ENCODE measurements around the gene TRIM45.

TRIM45 gene

DNA sequence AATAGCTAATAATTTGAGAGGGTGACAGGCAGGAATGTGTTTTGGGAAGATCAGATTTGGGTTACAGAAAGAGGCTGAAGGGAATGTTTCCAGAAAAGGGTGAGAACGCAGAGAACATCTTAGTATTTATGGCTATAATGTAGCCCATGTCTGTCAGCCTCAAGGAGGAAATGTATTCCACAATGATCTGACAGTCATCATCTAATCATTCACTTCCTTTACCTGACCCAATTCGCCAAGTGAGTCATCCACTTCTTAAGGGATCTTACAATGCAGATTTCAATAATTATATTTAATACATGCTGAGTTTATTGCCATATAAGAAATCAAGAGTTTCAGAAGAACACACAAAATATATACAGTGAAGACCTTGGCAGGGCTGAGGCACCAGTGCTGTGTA lies 10.8 kb downstream of the TRIM45 start:
- Histone ChIP-seq H3K9me3 (ENCODE audit: control insufficient read depth, insufficient read depth, low read depth, low read length) (no peaks in the 10 kb centered on the region), H3K36me3 (ENCODE audit: control insufficient read depth in 2 of 2, insufficient read depth in 1 of 2, low read length in 2 of 2) (peaks cover 0 to 77% of the 10 kb centered on the region in 2 experiments; a peak in 2 of 3 replicates), H3K4me1 (ENCODE audit: control insufficient read depth, insufficient read depth, low read length) (no peaks in the 10 kb centered on the region), H3K27ac (ENCODE audit: extremely low read depth, low read depth, low read length) (no peak overlapping the region), H3K4me3 (ENCODE audit: low read depth, low read length) (no peak overlapping the region)
- POLR2A ChIA-PET: interaction anchor here (0.6 kb wide), 1 partner anchor 9 kb away, joined by 3 read pairs; no protein-coding TSS in a partner anchor
- CTCF ChIA-PET: interaction anchor here (0.6 to 1.2 kb wide), 4 partner anchors 18 to 421 kb away, joined by 3 to 5 read pairs (median 4); no protein-coding TSS in a partner anchor
- TF ChIP-seq ZNF521 (tag by site-specific recombination; IDR thresholded peaks at IDR 0.05): no peak
- TF ChIP-seq, protein P1, sequence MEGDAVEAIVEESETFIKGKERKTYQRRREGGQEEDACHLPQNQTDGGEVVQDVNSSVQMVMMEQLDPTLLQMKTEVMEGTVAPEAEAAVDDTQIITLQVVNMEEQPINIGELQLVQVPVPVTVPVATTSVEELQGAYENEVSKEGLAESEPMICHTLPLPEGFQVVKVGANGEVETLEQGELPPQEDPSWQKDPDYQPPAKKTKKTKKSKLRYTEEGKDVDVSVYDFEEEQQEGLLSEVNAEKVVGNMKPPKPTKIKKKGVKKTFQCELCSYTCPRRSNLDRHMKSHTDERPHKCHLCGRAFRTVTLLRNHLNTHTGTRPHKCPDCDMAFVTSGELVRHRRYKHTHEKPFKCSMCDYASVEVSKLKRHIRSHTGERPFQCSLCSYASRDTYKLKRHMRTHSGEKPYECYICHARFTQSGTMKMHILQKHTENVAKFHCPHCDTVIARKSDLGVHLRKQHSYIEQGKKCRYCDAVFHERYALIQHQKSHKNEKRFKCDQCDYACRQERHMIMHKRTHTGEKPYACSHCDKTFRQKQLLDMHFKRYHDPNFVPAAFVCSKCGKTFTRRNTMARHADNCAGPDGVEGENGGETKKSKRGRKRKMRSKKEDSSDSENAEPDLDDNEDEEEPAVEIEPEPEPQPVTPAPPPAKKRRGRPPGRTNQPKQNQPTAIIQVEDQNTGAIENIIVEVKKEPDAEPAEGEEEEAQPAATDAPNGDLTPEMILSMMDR (tag by site-specific recombination; IDR thresholded peaks at IDR 0.05): no peak
- TF ChIP-seq, protein P2, sequence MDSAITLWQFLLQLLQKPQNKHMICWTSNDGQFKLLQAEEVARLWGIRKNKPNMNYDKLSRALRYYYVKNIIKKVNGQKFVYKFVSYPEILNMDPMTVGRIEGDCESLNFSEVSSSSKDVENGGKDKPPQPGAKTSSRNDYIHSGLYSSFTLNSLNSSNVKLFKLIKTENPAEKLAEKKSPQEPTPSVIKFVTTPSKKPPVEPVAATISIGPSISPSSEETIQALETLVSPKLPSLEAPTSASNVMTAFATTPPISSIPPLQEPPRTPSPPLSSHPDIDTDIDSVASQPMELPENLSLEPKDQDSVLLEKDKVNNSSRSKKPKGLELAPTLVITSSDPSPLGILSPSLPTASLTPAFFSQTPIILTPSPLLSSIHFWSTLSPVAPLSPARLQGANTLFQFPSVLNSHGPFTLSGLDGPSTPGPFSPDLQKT (IDR thresholded peaks at IDR 0.05; ENCODE audit: borderline replicate concordance, low read depth, low read length): no peak
- no peak for TF ChIP-seq REPIN1 (tag by site-specific recombination; IDR thresholded peaks at IDR 0.05; ENCODE audit: low read depth)
- TF ChIP-seq SALL2 (tag by site-specific recombination; IDR thresholded peaks at IDR 0.05; ENCODE audit: borderline replicate concordance): no peak
- TF ChIP-seq, protein P3, sequence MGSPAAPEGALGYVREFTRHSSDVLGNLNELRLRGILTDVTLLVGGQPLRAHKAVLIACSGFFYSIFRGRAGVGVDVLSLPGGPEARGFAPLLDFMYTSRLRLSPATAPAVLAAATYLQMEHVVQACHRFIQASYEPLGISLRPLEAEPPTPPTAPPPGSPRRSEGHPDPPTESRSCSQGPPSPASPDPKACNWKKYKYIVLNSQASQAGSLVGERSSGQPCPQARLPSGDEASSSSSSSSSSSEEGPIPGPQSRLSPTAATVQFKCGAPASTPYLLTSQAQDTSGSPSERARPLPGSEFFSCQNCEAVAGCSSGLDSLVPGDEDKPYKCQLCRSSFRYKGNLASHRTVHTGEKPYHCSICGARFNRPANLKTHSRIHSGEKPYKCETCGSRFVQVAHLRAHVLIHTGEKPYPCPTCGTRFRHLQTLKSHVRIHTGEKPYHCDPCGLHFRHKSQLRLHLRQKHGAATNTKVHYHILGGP (tag by site-specific recombination; IDR thresholded peaks at IDR 0.05): no peak
- TF ChIP-seq, protein P4, sequence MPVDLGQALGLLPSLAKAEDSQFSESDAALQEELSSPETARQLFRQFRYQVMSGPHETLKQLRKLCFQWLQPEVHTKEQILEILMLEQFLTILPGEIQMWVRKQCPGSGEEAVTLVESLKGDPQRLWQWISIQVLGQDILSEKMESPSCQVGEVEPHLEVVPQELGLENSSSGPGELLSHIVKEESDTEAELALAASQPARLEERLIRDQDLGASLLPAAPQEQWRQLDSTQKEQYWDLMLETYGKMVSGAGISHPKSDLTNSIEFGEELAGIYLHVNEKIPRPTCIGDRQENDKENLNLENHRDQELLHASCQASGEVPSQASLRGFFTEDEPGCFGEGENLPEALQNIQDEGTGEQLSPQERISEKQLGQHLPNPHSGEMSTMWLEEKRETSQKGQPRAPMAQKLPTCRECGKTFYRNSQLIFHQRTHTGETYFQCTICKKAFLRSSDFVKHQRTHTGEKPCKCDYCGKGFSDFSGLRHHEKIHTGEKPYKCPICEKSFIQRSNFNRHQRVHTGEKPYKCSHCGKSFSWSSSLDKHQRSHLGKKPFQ (tag by site-specific recombination; IDR thresholded peaks at IDR 0.05): no peak
- no peak for TF ChIP-seq ZNF677 (tag by site-specific recombination; IDR thresholded peaks at IDR 0.05)
- no peak for TF ChIP-seq ZNF157 (tag by site-specific recombination; IDR thresholded peaks at IDR 0.05)
- TF ChIP-seq, protein P5, sequence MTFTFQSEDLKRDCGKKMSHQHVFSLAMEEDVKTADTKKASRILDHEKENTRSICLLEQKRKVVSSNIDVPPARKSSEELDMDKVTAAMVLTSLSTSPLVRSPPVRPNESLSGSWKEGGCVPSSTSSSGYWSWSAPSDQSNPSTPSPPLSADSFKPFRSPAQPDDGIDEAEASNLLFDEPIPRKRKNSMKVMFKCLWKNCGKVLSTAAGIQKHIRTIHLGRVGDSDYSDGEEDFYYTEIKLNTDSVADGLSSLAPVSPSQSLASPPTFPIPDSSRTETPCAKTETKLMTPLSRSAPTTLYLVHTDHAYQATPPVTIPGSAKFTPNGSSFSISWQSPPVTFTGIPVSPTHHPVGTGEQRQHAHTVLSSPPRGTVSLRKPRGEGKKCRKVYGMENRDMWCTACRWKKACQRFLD (tag by site-specific recombination; IDR thresholded peaks at IDR 0.05): no peak

DNA sequence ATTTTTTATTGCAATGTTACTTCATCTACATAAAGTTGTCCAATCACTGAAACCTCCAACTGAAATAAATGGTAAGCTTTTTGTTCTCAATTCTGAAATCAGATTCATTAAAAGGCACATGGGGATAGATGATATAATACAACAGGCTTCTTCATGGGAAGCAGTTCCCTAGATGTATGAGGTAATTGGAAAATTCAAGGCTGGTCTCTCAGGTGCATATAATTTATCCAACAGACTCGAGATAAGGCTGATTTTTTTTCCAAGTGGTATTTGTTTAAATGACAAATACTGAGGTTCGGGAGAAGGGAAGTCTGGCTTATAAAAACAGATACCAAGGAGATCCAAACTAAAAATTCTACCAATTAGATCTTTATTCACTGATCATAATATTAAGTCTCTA lies 14.2 kb downstream of the TRIM45 start:
- H3K9me3 ChIP-seq (ENCODE audit: control insufficient read depth, insufficient read depth, low read depth, low read length): no peaks in the 10 kb centered on the region
- H3K27ac ChIP-seq (ENCODE audit: extremely low read depth, low read depth, low read length): no peak overlapping the region
- H3K4me1 ChIP-seq (ENCODE audit: control insufficient read depth, insufficient read depth, low read length): no peaks in the 10 kb centered on the region
- POLR2A ChIA-PET: no interaction called here
- CTCF ChIA-PET: interaction anchor here (0.6 to 1.5 kb wide), 4 partner anchors 9 to 342 kb away, joined by 3 to 4 read pairs (median 3); no protein-coding TSS in a partner anchor
- peaks cover 0 to 73% of the 10 kb centered on the region in 2 experiments; a peak in 2 of 3 replicates for H3K36me3 ChIP-seq (ENCODE audit: control insufficient read depth in 2 of 2, insufficient read depth in 1 of 2, low read length in 2 of 2)
- no peak overlapping the region for H3K4me3 ChIP-seq (ENCODE audit: low read depth, low read length)
- TF ChIP-seq, protein P6, sequence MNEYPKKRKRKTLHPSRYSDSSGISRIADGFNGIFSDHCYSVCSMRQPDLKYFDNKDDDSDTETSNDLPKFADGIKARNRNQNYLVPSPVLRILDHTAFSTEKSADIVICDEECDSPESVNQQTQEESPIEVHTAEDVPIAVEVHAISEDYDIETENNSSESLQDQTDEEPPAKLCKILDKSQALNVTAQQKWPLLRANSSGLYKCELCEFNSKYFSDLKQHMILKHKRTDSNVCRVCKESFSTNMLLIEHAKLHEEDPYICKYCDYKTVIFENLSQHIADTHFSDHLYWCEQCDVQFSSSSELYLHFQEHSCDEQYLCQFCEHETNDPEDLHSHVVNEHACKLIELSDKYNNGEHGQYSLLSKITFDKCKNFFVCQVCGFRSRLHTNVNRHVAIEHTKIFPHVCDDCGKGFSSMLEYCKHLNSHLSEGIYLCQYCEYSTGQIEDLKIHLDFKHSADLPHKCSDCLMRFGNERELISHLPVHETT (tag by site-specific recombination; IDR thresholded peaks at IDR 0.05): no peak
- TF ChIP-seq MYNN (tag by site-specific recombination; IDR thresholded peaks at IDR 0.05; ENCODE audit: borderline replicate concordance): no peak
- TF ChIP-seq ZNF146 (tag by site-specific recombination; IDR thresholded peaks at IDR 0.05): no peak
- no peak for TF ChIP-seq ZNF274 (IDR thresholded peaks at IDR 0.05; ENCODE audit: low read length)
- no peak for TF ChIP-seq ZNF274 (tag by site-specific recombination; IDR thresholded peaks at IDR 0.05; ENCODE audit: borderline replicate concordance)
- TF ChIP-seq, protein P7, sequence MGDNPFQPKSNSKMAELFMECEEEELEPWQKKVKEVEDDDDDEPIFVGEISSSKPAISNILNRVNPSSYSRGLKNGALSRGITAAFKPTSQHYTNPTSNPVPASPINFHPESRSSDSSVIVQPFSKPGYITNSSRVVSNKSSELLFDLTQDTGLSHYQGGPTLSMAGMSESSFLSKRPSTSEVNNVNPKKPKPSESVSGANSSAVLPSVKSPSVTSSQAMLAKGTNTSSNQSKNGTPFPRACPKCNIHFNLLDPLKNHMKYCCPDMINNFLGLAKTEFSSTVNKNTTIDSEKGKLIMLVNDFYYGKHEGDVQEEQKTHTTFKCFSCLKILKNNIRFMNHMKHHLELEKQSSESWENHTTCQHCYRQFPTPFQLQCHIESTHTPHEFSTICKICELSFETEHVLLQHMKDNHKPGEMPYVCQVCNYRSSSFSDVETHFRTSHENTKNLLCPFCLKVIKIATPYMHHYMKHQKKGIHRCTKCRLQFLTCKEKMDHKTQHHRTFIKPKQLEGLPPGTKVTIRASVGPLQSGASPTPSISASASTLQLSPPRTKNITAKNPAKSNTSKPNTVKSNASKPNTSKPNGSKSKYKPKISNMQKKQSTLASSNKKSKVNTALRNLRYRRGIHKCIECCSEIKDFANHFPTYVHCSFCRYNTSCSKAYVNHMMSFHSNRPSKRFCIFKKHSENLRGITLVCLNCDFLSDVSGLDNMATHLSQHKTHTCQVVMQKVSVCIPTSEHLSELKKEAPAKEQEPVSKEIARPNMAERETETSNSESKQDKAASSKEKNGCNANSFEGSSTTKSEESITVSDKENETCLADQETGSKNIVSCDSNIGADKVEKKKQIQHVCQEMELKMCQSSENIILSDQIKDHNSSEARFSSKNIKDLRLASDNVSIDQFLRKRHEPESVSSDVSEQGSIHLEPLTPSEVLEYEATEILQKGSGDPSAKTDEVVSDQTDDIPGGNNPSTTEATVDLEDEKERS (tag by site-specific recombination; IDR thresholded peaks at IDR 0.05): no peak
- TF ChIP-seq ZNF610 (tag by site-specific recombination; IDR thresholded peaks at IDR 0.05; ENCODE audit: borderline replicate concordance): no peak
- TF ChIP-seq ZNF843 (tag by site-specific recombination; IDR thresholded peaks at IDR 0.05): no peak
- TF ChIP-seq, protein P8, sequence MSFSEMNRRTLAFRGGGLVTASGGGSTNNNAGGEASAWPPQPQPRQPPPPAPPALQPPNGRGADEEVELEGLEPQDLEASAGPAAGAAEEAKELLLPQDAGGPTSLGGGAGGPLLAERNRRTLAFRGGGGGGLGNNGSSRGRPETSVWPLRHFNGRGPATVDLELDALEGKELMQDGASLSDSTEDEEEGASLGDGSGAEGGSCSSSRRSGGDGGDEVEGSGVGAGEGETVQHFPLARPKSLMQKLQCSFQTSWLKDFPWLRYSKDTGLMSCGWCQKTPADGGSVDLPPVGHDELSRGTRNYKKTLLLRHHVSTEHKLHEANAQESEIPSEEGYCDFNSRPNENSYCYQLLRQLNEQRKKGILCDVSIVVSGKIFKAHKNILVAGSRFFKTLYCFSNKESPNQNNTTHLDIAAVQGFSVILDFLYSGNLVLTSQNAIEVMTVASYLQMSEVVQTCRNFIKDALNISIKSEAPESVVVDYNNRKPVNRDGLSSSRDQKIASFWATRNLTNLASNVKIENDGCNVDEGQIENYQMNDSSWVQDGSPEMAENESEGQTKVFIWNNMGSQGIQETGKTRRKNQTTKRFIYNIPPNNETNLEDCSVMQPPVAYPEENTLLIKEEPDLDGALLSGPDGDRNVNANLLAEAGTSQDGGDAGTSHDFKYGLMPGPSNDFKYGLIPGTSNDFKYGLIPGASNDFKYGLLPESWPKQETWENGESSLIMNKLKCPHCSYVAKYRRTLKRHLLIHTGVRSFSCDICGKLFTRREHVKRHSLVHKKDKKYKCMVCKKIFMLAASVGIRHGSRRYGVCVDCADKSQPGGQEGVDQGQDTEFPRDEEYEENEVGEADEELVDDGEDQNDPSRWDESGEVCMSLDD (tag by site-specific recombination; IDR thresholded peaks at IDR 0.05): no peak
- no peak for TF ChIP-seq ZNF121 (tag by site-specific recombination; IDR thresholded peaks at IDR 0.05)
